BLaER1 treated with 17β-estradiol and CSF1 and Interleukin-3, amounts not matched to agents 10 nM and 100 nM (cell line): Measurements from ENCODE around the gene CFAP20DC.
"Not testable (repeated sequence)": the region's sequence is repeated elsewhere in the genome, so short reads cannot be mapped to it uniquely, and the experiment has no call there.

Experiments
- H3K27ac ChIP-seq, 11 experiments: shearing (Covaris generic); formaldehyde crosslinking; 2 replicates each; pipeline ENCODE4 v1.8.1; 2022
- H3K27me3 ChIP-seq, 11 experiments: shearing (Covaris generic); formaldehyde crosslinking; 2 replicates each; pipeline ENCODE4 v1.8.1; 2022
- H3K36me3 ChIP-seq, 11 experiments: shearing (Covaris generic); formaldehyde crosslinking; 2 replicates each; pipeline ENCODE4 v1.8.1; 2022
- H3K4me1 ChIP-seq, 10 experiments: shearing (Covaris generic); formaldehyde crosslinking; 2 replicates each; pipeline ENCODE4 v1.8.1; 2022
- H3K4me2 ChIP-seq, 11 experiments: shearing (Covaris generic); formaldehyde crosslinking; 2 replicates each; pipeline ENCODE4 v1.8.1; 2022
- H3K4me3 ChIP-seq, 10 experiments: shearing (Covaris generic); formaldehyde crosslinking; 2 replicates each; pipeline ENCODE4 v1.8.1; 2022
- H3K9ac ChIP-seq, 11 experiments: shearing (Covaris generic); formaldehyde crosslinking; 2 replicates each; pipeline ENCODE4 v1.8.1; 2022
- H3K9me3 ChIP-seq, 11 experiments: shearing (Covaris generic); formaldehyde crosslinking; replicated peaks in 1 of 11; 2 replicates each; pipeline ENCODE4 v1.8.1; 2022
- H4K20me1 ChIP-seq, 11 experiments: shearing (Covaris generic); formaldehyde crosslinking; 2 replicates each; pipeline ENCODE4 v1.8.1; 2022
- Cebpa-rat ChIP-seq, 11 experiments: shearing (Covaris generic); IDR thresholded peaks; 2 replicates each; pipeline ENCODE4 v1.8.1; 2022

CFAP20DC gene

GRCh38 chr3:58946875-58947274 lies 103.0 kb downstream of the CFAP20DC start:
- TF ChIP-seq Cebpa-rat (IDR thresholded peaks at IDR 0.05), result no peak
- Histone ChIP-seq H3K9ac (no peak overlapping the region), H3K4me2 (no peak overlapping the region), H3K27me3 (no peaks in the 10 kb centered on the region), H3K9me3 (peaks cover 38 to 86% (median 82%) of the 10 kb centered on the region in 11 experiments), H3K36me3 (peaks cover 0 to 63% (median 15%) of the 10 kb centered on the region in 11 experiments; a peak in 13 of 22 replicates), H3K4me3 (no peak overlapping the region), H3K27ac (no peak overlapping the region), H4K20me1 (no peaks in the 10 kb centered on the region), H3K4me1 (peaks cover under 1 to 3% (median 2%) of the 10 kb centered on the region in 10 experiments; a peak in 17 of 20 replicates)

DNA sequence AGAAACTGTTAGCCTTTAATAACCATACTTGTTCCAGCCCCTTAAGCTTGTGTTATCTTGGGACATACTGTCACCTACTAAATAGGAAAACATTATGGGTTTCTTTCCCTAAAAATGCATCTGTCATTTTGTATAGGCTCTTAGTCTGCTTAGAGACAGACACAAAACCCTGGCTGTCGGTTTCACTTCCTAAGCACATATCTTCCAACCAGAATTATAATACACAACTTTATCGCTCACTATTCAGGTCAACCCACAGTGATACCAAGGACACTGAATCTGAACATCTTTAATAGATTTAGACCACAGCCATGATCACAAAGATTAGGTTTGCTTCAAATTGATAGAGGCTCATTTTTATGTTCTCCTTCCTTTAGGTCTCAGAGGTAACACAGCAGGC lies 111.8 kb downstream of the CFAP20DC start:
- Histone ChIP-seq H3K27ac (no peak overlapping the region), H3K4me1 (peaks cover 0 to 5% (median 0%) of the 10 kb centered on the region in 10 experiments; a peak in 1 of 20 replicates), H3K36me3 (peaks cover 0 to 33% (median 17%) of the 10 kb centered on the region in 11 experiments; a peak in 13 of 22 replicates), H3K9ac (no peak overlapping the region), H3K27me3 (no peaks in the 10 kb centered on the region), H3K4me3 (no peak overlapping the region), H4K20me1 (no peaks in the 10 kb centered on the region), H3K9me3 (peaks cover 10 to 51% (median 36%) of the 10 kb centered on the region in 11 experiments), H3K4me2 (no peak overlapping the region)
- no peak for TF ChIP-seq Cebpa-rat (IDR thresholded peaks at IDR 0.05)

- peaks cover 26 to 84% (median 72%) of the 10 kb centered on the region in 11 experiments for H3K9me3 ChIP-seq
- H3K4me2 ChIP-seq, result no peak overlapping the region
- no peak for TF ChIP-seq Cebpa-rat (IDR thresholded peaks at IDR 0.05)
- no peak overlapping the region for H3K9ac ChIP-seq
- no peak overlapping the region for H3K4me3 ChIP-seq
- no peak overlapping the region for H3K27ac ChIP-seq
- H4K20me1 ChIP-seq, result no peaks in the 10 kb centered on the region
- no peaks in the 10 kb centered on the region for H3K27me3 ChIP-seq
- H3K36me3 ChIP-seq, result peaks cover 0 to 80% (median 46%) of the 10 kb centered on the region in 11 experiments; a peak in 15 of 22 replicates
- no peaks in the 10 kb centered on the region for H3K4me1 ChIP-seq
These were observed 125.2 kb downstream of the CFAP20DC start for GRCh38 chr3:58924578-58924977.

GRCh38 chr3:58900386-58900785 lies 149.4 kb downstream of the CFAP20DC start:
- Histone ChIP-seq H4K20me1 (no peaks in the 10 kb centered on the region), H3K4me1 (peaks cover 25 to 43% (median 35%) of the 10 kb centered on the region in 10 experiments), H3K36me3 (peaks cover 0 to 39% (median 17%) of the 10 kb centered on the region in 11 experiments; a peak in 14 of 22 replicates), H3K27ac (peak overlapping the region in 6 of 11 experiments; percentile 49 to 75 (median 62); a peak in 8 of 22 replicates), H3K27me3 (no peaks in the 10 kb centered on the region), H3K4me2 (peak overlapping the region in 10 of 11 experiments; percentile 83 to 90 (median 88); a peak in 17 of 22 replicates), H3K9ac (no peak overlapping the region; a peak in 1 of 22 replicates), H3K4me3 (no peak overlapping the region), H3K9me3 (peaks cover 35 to 70% (median 53%) of the 10 kb centered on the region in 11 experiments)
- TF ChIP-seq Cebpa-rat (IDR thresholded peaks at IDR 0.05), result no peak

- H3K27me3 ChIP-seq, result no peaks in the 10 kb centered on the region
- H3K4me1 ChIP-seq, result peaks cover 25 to 43% (median 35%) of the 10 kb centered on the region in 10 experiments
- H3K27ac ChIP-seq, result peak overlapping the region in 9 of 11 experiments; percentile 26 to 75 (median 52); a peak in 15 of 22 replicates
- peak overlapping the region; percentile 83 to 90 (median 87) for H3K4me2 ChIP-seq
- peak overlapping the region in 6 of 11 experiments; percentile 25 to 65 (median 48); a peak in 7 of 22 replicates for H3K9ac ChIP-seq
- no peak for TF ChIP-seq Cebpa-rat (IDR thresholded peaks at IDR 0.05)
- H3K36me3 ChIP-seq, result peaks cover 0 to 38% (median 15%) of the 10 kb centered on the region in 11 experiments; a peak in 15 of 22 replicates
- H3K9me3 ChIP-seq, result peaks cover 40 to 70% (median 53%) of the 10 kb centered on the region in 11 experiments
- no peaks in the 10 kb centered on the region for H4K20me1 ChIP-seq
- peak overlapping the region in 2 of 10 experiments; percentile 16 to 36; a peak in 2 of 20 replicates for H3K4me3 ChIP-seq
These were observed 149.9 kb downstream of the CFAP20DC start for GRCh38 chr3:58899953-58900298.

DNA sequence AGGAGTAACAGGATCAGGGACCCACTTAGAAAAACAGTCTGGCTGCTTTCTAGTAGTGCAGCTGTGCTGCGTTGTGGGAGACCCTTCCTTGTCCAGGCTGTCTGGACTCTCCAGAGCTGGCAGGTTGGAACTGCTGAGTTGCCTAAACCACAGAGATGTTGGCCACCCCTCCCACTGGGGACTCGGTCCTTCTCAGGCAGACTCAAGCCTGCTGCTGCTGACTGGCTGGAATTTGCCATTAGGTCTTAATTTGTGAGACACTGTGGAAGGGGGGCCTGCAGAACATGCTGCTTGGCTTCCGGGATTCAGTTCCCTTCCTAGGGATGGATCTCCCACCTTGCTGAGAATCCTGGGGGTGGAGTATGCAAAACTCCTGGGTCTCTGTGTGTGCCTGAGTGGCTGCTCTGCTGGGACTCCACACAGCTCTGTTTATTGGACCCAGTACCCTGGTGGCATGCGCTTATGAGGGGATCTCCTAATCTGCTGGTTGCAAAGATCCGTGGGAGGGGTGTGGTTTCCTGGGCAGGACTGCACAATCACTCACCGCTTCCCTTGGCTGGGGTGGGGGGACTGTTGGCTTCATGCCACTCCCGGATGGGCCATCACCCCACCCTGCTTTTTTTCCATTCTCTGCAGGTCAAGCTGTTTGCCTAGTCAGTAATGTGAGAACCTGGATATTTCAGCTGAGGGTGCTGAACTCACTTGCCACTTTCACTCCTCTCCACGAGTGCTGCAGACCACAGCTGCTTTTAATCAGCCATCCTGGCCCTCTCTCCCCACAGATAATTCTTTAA lies 150.5 kb downstream of the CFAP20DC start:
- peak overlapping the region in 7 of 10 experiments; percentile 12 to 49 (median 29); a peak in 9 of 20 replicates for H3K4me3 ChIP-seq
- H4K20me1 ChIP-seq, result no peaks in the 10 kb centered on the region
- H3K36me3 ChIP-seq, result peaks cover 0 to 38% (median 19%) of the 10 kb centered on the region in 11 experiments; a peak in 15 of 22 replicates
- peak overlapping the region in 9 of 11 experiments; percentile 6 to 65 (median 40); a peak in 16 of 22 replicates for H3K9ac ChIP-seq
- H3K9me3 ChIP-seq, result peaks cover 40 to 70% (median 53%) of the 10 kb centered on the region in 11 experiments
- 0 out of 22 replicates have a peak, but pooled peaks of 1 of the 11 experiments have one; percentile 15 for TF ChIP-seq Cebpa-rat (IDR thresholded peaks at IDR 0.05)
- H3K4me1 ChIP-seq, result peaks cover 25 to 43% (median 35%) of the 10 kb centered on the region in 10 experiments
- H3K27me3 ChIP-seq, result no peaks in the 10 kb centered on the region
- peak overlapping the region in 9 of 11 experiments; percentile 47 to 75 (median 52); a peak in 18 of 22 replicates for H3K27ac ChIP-seq
- peak overlapping the region; percentile 83 to 90 (median 87) for H3K4me2 ChIP-seq

GRCh38 chr3:58898513-58898912 lies 151.3 kb downstream of the CFAP20DC start:
- TF ChIP-seq Cebpa-rat (IDR thresholded peaks at IDR 0.05), result no peak
- H3K9ac ChIP-seq, result peak overlapping the region in 4 of 11 experiments; percentile 40 to 65 (median 53); a peak in 2 of 22 replicates
- peak overlapping the region; percentile 83 to 90 (median 87); a peak in 20 of 22 replicates for H3K4me2 ChIP-seq
- peaks cover 25 to 43% (median 35%) of the 10 kb centered on the region in 10 experiments for H3K4me1 ChIP-seq
- H3K4me3 ChIP-seq, result peak overlapping the region in 1 of 10 experiments; percentile 16; a peak in 1 of 20 replicates
- peaks cover 42 to 70% (median 53%) of the 10 kb centered on the region in 11 experiments for H3K9me3 ChIP-seq
- H3K27me3 ChIP-seq, result no peaks in the 10 kb centered on the region
- H4K20me1 ChIP-seq, result no peaks in the 10 kb centered on the region
- H3K36me3 ChIP-seq, result peaks cover 0 to 38% (median 22%) of the 10 kb centered on the region in 11 experiments; a peak in 15 of 22 replicates
- peak overlapping the region in 8 of 11 experiments; percentile 47 to 75 (median 60); a peak in 14 of 22 replicates for H3K27ac ChIP-seq

DNA sequence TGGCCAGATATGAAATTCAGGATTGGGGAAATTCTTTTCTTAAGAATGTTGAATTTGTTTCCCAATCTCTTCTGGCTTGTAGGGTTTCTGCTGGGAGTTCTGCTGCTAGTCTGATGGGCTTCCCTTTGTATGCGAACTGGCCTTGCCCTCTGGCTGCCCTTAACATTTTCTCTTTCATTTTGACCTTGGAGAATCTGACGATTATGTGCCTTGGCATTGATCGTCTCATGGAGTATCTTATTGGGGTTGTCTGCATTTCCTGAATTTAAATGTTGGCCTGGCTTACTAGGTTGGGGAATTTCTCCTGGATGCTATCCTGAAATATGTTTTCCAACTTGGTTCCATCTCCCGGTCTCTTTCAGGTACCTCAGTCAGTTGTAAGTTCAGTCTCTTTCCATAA lies 152.2 kb downstream of the CFAP20DC start:
- peak overlapping the region in 9 of 11 experiments; percentile 8 to 90 (median 83); a peak in 15 of 22 replicates for H3K4me2 ChIP-seq
- peaks cover 25 to 43% (median 35%) of the 10 kb centered on the region in 10 experiments for H3K4me1 ChIP-seq

DNA sequence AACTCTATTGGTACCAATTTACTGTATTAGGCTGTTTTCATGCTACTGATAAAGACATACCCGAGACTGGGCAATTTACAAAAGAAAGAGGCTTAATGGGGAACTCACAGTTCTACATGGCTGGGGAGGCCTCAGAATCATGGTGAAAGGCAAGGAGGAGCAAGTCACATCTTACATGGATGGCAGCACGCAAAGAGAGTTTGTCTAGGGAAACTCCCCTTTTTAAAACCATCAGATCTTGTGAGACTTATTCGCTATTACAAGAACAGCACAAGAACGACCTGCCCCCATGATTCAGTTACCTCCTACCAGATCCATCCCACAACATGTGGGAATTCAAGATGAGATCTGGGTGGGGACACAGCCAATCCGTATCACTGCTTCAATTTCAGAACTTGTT lies 154.1 kb downstream of the CFAP20DC start:
- H3K27ac ChIP-seq, H3K27me3 ChIP-seq, H3K4me3 ChIP-seq, H3K9ac ChIP-seq, H4K20me1 ChIP-seq, H3K4me2 ChIP-seq: not testable (repeated sequence)
- peaks cover 25 to 38% (median 35%) of the 10 kb centered on the region in 10 experiments for H3K4me1 ChIP-seq
- peaks cover 43 to 74% (median 68%) of the 10 kb centered on the region in 11 experiments for H3K9me3 ChIP-seq
- H3K36me3 ChIP-seq, result peaks cover 0 to 52% (median 21%) of the 10 kb centered on the region in 11 experiments; a peak in 13 of 22 replicates

More for the DNA sequence above, 152.2 kb downstream of the CFAP20DC start:
- no peak for TF ChIP-seq Cebpa-rat (IDR thresholded peaks at IDR 0.05)
- Histone ChIP-seq H3K27me3 (no peaks in the 10 kb centered on the region), H3K4me3 (0 out of 20 replicates have a peak overlapping the region, but pooled peaks of 1 of the 10 experiments have one; percentile 21), H3K27ac (peak overlapping the region in 3 of 11 experiments; percentile 4 to 75 (median 18); a peak in 2 of 22 replicates), H3K9ac (no peak overlapping the region), H3K36me3 (peaks cover 0 to 39% (median 21%) of the 10 kb centered on the region in 11 experiments; a peak in 13 of 22 replicates), H4K20me1 (no peaks in the 10 kb centered on the region), H3K9me3 (peaks cover 35 to 70% (median 54%) of the 10 kb centered on the region in 11 experiments)

DNA sequence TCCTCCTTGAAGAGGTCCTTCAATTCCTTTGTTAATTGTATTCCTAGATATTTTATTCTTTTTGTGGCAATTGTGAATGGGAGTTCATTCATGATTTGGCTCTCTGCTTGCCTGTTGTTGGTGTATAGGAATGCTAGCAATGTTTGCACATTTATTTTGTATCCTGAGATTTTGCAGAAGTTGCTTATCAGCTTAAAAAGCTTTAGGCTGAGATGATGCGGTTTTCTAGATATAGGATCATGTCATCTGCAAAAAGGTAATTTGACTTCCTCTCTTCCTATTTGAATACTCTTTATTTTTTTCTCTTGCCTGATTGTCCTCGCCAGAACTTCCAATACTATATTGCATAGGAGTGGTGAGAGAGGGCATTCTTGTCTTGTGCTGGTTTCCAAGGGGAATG lies 157.3 kb downstream of the CFAP20DC start:
- not testable (repeated sequence) for H4K20me1 ChIP-seq, H3K4me3 ChIP-seq, H3K27me3 ChIP-seq, H3K9ac ChIP-seq, H3K4me1 ChIP-seq, H3K27ac ChIP-seq, H3K4me2 ChIP-seq
- peaks cover 0 to 52% (median 21%) of the 10 kb centered on the region in 11 experiments; a peak in 13 of 22 replicates for H3K36me3 ChIP-seq
- H3K9me3 ChIP-seq, result peaks cover 43 to 67% (median 63%) of the 10 kb centered on the region in 11 experiments
